Left renal pelvis (tissue), 4 donors: ENCODE results near the gene UBN2. TPM values are rescaled to one million over a fixed set of nuclear protein-coding genes. Genes with fewer than 3 reads are reported as not detected.
A peak's percentile ranks its signal among the peaks of the same experiment; 100 is the strongest.
"Not testable (repeated sequence)": the region's sequence is repeated elsewhere in the genome, so short reads cannot be mapped to it uniquely, and the experiment has no call there.

ENCODE experiments used
- DNase-seq, 4 donors: peaks; one replicate each; pipeline ENCODE4 v3.0.0-alpha.2; 2013; ENCODE audit warnings: low read depth in 4 of 4, low spot score in 3 of 4
- polyA plus RNA-seq, 4 donors: library from polyadenylated mRNA; unstranded; fragments of 120-200 nt; gene quantifications; one replicate each; pipeline ENCODE4 v1.2.1, GENCODE V29; 2013; ENCODE audit not compliant: insufficient read length in 4 of 4

UBN2 gene
- 10 to 100 TPM; 11.6 to 22.9 (median 14.2) TPM for polyA plus RNA-seq

- DNase-seq = peak; percentile 94 to 97 (median 96)
Measured at GRCh38 chr7:139230774-139231512, at the start of gene UBN2. UBN2 (plus strand) TSS chr7:139231237; CDS start chr7:139231485, 248 bp downstream.

GRCh38 chr7:139181404-139181803 lies 49.6 kb upstream of the UBN2 start:
- DNase-seq = no peak

- DNase-seq = no peak
Measured at GRCh38 chr7:139182363-139182762, 48.7 kb upstream of the UBN2 start.

GRCh38 chr7:139183251-139183650 lies 47.8 kb upstream of the UBN2 start:
- no peak for DNase-seq

GRCh38 chr7:139183878-139184338 lies 47.1 kb upstream of the UBN2 start:
- no peak for DNase-seq

- no peak for DNase-seq
Measured at GRCh38 chr7:139186146-139186545, 44.9 kb upstream of the UBN2 start.

- DNase-seq = no peak
Measured at GRCh38 chr7:139189357-139189756, 41.7 kb upstream of the UBN2 start.

GRCh38 chr7:139192014-139192706 lies 38.9 kb upstream of the UBN2 start:
- DNase-seq = no peak

- DNase-seq = no peak
Measured at GRCh38 chr7:139200382-139200781, 30.7 kb upstream of the UBN2 start.

- DNase-seq = no peak
Measured at GRCh38 chr7:139203992-139204391, 27.0 kb upstream of the UBN2 start.

- DNase-seq = no peak
Measured at GRCh38 chr7:139205843-139206242, 25.2 kb upstream of the UBN2 start.

- DNase-seq = no peak
Measured at GRCh38 chr7:139212133-139212532, 18.9 kb upstream of the UBN2 start.

GRCh38 chr7:139213489-139213888 lies 17.5 kb upstream of the UBN2 start:
- not testable (repeated sequence) for DNase-seq

GRCh38 chr7:139218173-139218572 lies 12.9 kb upstream of the UBN2 start:
- DNase-seq = no peak

GRCh38 chr7:139224219-139224618 lies 6.8 kb upstream of the UBN2 start:
- DNase-seq = no peak

- DNase-seq = not testable (repeated sequence)
Measured at GRCh38 chr7:139224836-139225235, 6.2 kb upstream of the UBN2 start.

- DNase-seq = not testable (repeated sequence)
Measured at GRCh38 chr7:139225286-139226157, 5.5 kb upstream of the UBN2 start.

GRCh38 chr7:139226158-139226515 lies 4.9 kb upstream of the UBN2 start:
- not testable (repeated sequence) for DNase-seq

GRCh38 chr7:139226988-139227488 lies 4.0 kb upstream of the UBN2 start:
- not testable (repeated sequence) for DNase-seq

GRCh38 chr7:139230023-139230422 lies 1.0 kb upstream of the UBN2 start:
- DNase-seq = no peak

GRCh38 chr7:139230484-139230773 lies 608 bp upstream of the UBN2 start:
- no peak for DNase-seq
